Measurements from ENCODE around the gene CASTOR1.
"Not testable (repeated sequence)": the region's sequence is repeated elsewhere in the genome, so short reads cannot be mapped to it uniquely, and the experiment has no call there.

The CASTOR1 gene

GRCh38 chr22:30289141-30289979, at the start of gene CASTOR1:
CASTOR1 (minus strand) TSS chr22:30289505; CDS start chr22:30289497, 8 bp downstream.
- peak; percentile 87 to 88 for DNase-seq

- no peak for DNase-seq
Measured at GRCh38 chr22:30338802-30339201, 49.5 kb upstream of the CASTOR1 start.

GRCh38 chr22:30338341-30338740, 49.0 kb upstream of the CASTOR1 start:
- DNase-seq, result not testable (repeated sequence)

- no peak for DNase-seq
Measured at GRCh38 chr22:30337461-30337778, 48.1 kb upstream of the CASTOR1 start.

- DNase-seq, result no peak
Measured at GRCh38 chr22:30336752-30337460, 47.6 kb upstream of the CASTOR1 start.

GRCh38 chr22:30335236-30335635, 45.9 kb upstream of the CASTOR1 start:
- no peak for DNase-seq

GRCh38 chr22:30334646-30335045, 45.3 kb upstream of the CASTOR1 start:
- no peak for DNase-seq

- no peak for DNase-seq
Measured at GRCh38 chr22:30333707-30334087, 44.4 kb upstream of the CASTOR1 start.

GRCh38 chr22:30332994-30333706, 43.8 kb upstream of the CASTOR1 start:
- DNase-seq, result no peak

GRCh38 chr22:30332551-30332950, 43.2 kb upstream of the CASTOR1 start:
- DNase-seq, result no peak

GRCh38 chr22:30328466-30329049, 39.3 kb upstream of the CASTOR1 start:
- DNase-seq, result no peak

- DNase-seq, result no peak
Measured at GRCh38 chr22:30327864-30328345, 38.6 kb upstream of the CASTOR1 start.

- DNase-seq, result peak; percentile 95 to 96
Measured at GRCh38 chr22:30326706-30327362, 37.5 kb upstream of the CASTOR1 start, which contains the start of gene TBC1D10A. TBC1D10A (minus strand) TSS chr22:30326941; CDS start chr22:30326881, 60 bp downstream.

- peak; percentile 12 to 28 for DNase-seq
Measured at GRCh38 chr22:30326255-30326705, 37.0 kb upstream of the CASTOR1 start.

GRCh38 chr22:30325724-30326254, 36.5 kb upstream of the CASTOR1 start:
- DNase-seq, result no peak

- DNase-seq, result no peak
Measured at GRCh38 chr22:30325065-30325720, 35.9 kb upstream of the CASTOR1 start.

GRCh38 chr22:30324014-30324730, 34.9 kb upstream of the CASTOR1 start:
- DNase-seq, result peak; percentile 34 to 46

- DNase-seq, result no peak
Measured at GRCh38 chr22:30323246-30323645, 33.9 kb upstream of the CASTOR1 start.

- no peak for DNase-seq
Measured at GRCh38 chr22:30321461-30321860, 32.2 kb upstream of the CASTOR1 start.

GRCh38 chr22:30320021-30320556, 30.8 kb upstream of the CASTOR1 start:
- DNase-seq, result no peak

All from CD4-positive, alpha-beta T cell treated with Interleukin-1 beta for 1 hour (primary cell).